Measurements from ENCODE around the gene RPL27. TPM values are rescaled to one million over a fixed set of nuclear protein-coding genes. Genes with fewer than 3 reads are reported as not detected.

RPL27 gene
- total and polyA plus RNA-seq, 2 donors (not counting 3 experiments of a cell fraction or from before 2014, with no cell fraction given), result 1,014 to 2,467 TPM

DNA sequence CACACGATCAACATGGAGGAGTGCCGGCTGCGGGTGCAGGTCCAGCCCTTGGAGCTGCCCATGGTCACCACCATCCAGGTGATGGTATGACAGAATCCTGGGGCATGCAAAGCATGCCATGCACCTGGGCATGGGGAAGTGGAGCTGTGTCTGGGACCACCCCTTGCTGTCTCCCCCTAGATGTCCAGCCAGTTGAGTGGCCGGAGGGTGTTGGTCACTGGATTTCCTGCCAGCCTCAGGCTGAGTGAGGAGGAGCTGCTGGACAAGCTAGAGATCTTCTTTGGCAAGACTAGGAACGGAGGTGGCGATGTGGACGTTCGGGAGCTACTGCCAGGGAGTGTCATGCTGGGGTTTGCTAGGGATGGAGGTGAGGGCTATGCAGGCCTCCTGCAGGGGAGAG, 15.1 kb downstream of the RPL27 start:
- Histone ChIP-seq H3K79me2 (ENCODE audit: control insufficient read depth, insufficient read depth, low read length) (peaks cover 7% of the 10 kb centered on the region), H3K27me3 (ENCODE audit: control insufficient read depth in 2 of 2, insufficient read depth in 2 of 2, low read length in 2 of 2) (no peaks in the 10 kb centered on the region), H3K36me3 (ENCODE audit: control insufficient read depth in 2 of 2, extremely low read depth in 1 of 2, insufficient read depth in 2 of 2, low read length in 2 of 2) (peaks cover 3 to 30% of the 10 kb centered on the region in 2 experiments), H3K4me2 (ENCODE audit: insufficient read depth, low read length) (no peak overlapping the region), H3K9me1 (replicated peaks; ENCODE audit: control insufficient read depth, extremely low read depth, insufficient read depth, low read length) (no peaks in the 10 kb centered on the region), H4K20me1 (replicated peaks; ENCODE audit: control insufficient read depth, extremely low read depth, insufficient read depth, low read length) (no peaks in the 10 kb centered on the region), H3K9ac (replicated peaks; ENCODE audit: extremely low read depth, insufficient read depth, low read length) (no peak overlapping the region), H3K27ac (ENCODE audit: insufficient read depth, low read depth, low read length) (no peak overlapping the region), H3K4me3 (replicated peaks in 1 of 3; ENCODE audit: insufficient read depth in 1 of 3, low read depth in 1 of 3, low read length in 3 of 3) (no peak overlapping the region), H3K4me1 (ENCODE audit: control insufficient read depth, extremely low read depth, insufficient read depth, low read length) (peaks cover 14% of the 10 kb centered on the region), H2AFZ (ENCODE audit: low read depth, low read length) (no peak overlapping the region), H3K9me3 (replicated peaks; ENCODE audit: control insufficient read depth, insufficient read depth, low read length) (no peaks in the 10 kb centered on the region)
- no peak for FAIRE-seq
- intact Hi-C loops (cut with micrococcal nuclease), result no loop called here
- ChIA-PET POLR2A (interaction anchor here (1.0 kb wide), 1 partner anchor 15 kb away, joined by 4 read pairs; no protein-coding TSS in a partner anchor), CTCF (interaction anchor here (1.0 to 2.4 kb wide), 2 partner anchors 11 to 15 kb away, joined by 4 to 8 read pairs; partner anchors contain the start of gene RPL27)
- dilution Hi-C loops (cut with MboI; ENCODE audit: extremely low pct_ligation_motif_present, low sequenced_read_pairs), result no loop called here
- no TSS peak for BruUV-seq (replicated peaks)
- DNase-seq (ENCODE audit: low read depth, low spot score), result no peak
- TF ChIP-seq POLR2AphosphoS5 (IDR thresholded peaks at IDR 0.05; ENCODE audit: insufficient read depth, low read depth, low read length) (no peak), GATA2 (IDR thresholded peaks at IDR 0.05; ENCODE audit: insufficient read depth, insufficient read length, low read depth, low read length) (no peak), POLR2A (IDR thresholded peaks at IDR 0.05; ENCODE audit: low read depth, low read length) (no peak), MYC (IDR thresholded peaks at IDR 0.05; ENCODE audit: low read depth, low read length) (no peak), FOS (IDR thresholded peaks at IDR 0.05; ENCODE audit: borderline replicate concordance, insufficient read depth, low read length) (no peak), JUN (IDR thresholded peaks at IDR 0.05; ENCODE audit: borderline replicate concordance, insufficient read depth, insufficient read length, low read depth) (no peak), EZH2 (IDR thresholded peaks at IDR 0.05; ENCODE audit: borderline replicate concordance, low read depth, low read length, severe bottlenecking) (no peak)
- TF ChIP-seq, protein P1, sequence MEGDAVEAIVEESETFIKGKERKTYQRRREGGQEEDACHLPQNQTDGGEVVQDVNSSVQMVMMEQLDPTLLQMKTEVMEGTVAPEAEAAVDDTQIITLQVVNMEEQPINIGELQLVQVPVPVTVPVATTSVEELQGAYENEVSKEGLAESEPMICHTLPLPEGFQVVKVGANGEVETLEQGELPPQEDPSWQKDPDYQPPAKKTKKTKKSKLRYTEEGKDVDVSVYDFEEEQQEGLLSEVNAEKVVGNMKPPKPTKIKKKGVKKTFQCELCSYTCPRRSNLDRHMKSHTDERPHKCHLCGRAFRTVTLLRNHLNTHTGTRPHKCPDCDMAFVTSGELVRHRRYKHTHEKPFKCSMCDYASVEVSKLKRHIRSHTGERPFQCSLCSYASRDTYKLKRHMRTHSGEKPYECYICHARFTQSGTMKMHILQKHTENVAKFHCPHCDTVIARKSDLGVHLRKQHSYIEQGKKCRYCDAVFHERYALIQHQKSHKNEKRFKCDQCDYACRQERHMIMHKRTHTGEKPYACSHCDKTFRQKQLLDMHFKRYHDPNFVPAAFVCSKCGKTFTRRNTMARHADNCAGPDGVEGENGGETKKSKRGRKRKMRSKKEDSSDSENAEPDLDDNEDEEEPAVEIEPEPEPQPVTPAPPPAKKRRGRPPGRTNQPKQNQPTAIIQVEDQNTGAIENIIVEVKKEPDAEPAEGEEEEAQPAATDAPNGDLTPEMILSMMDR (IDR thresholded peaks at IDR 0.05; ENCODE audit: extremely low read depth in 1 of 2, insufficient read depth in 1 of 2, low read depth in 1 of 2, low read length in 2 of 2), result no peak
- TF ChIP-seq, protein P2, sequence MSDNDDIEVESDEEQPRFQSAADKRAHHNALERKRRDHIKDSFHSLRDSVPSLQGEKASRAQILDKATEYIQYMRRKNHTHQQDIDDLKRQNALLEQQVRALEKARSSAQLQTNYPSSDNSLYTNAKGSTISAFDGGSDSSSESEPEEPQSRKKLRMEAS (IDR thresholded peaks at IDR 0.05; ENCODE audit: insufficient read depth, insufficient read length), result no peak

Measured in endothelial cell of umbilical vein (primary cell).